ENCODE measurements around the gene PEPD.

DNA sequence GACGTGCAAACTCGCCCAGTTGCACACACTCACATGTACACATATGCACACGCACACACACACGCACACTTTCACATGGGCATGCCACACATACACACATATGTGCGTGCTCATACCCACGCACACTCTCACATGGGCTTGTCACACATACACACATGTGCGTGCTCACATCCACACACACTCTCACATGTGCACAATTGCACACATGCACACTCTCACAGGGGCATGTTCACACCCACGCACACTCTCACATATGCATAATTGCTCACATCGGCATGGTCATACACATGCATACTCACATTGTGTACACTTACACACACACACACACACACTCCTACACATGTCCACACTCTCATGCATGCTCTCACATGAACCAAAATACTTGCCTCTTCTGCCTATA is 32.8 kb upstream of the PEPD start:
- TF ChIP-seq POLR2AphosphoS5 (IDR thresholded peaks at IDR 0.05; ENCODE audit: low read depth, low read length) = no peak
- no peak for TF ChIP-seq TAF1 (IDR thresholded peaks at IDR 0.05; ENCODE audit: borderline replicate concordance, insufficient read depth, low read length)
- TF ChIP-seq REST (IDR thresholded peaks at IDR 0.05; ENCODE audit: insufficient read depth in 1 of 2, low read depth in 2 of 2, low read length in 2 of 2) = no peak
- no peak for TF ChIP-seq SIN3A (IDR thresholded peaks at IDR 0.05; ENCODE audit: borderline replicate concordance, insufficient read depth, low read length)

Data from PFSK-1 (cell line).